HG03460 (cell line): ENCODE data around the gene IP6K3.

ENCODE experiments used
- ATAC-seq: cut with Tn5 transposase; IDR thresholded peaks from one replicate; pipeline ENCODE4 v1.9.1; 2021; ENCODE audit not compliant: unreplicated experiment

The IP6K3 gene

DNA sequence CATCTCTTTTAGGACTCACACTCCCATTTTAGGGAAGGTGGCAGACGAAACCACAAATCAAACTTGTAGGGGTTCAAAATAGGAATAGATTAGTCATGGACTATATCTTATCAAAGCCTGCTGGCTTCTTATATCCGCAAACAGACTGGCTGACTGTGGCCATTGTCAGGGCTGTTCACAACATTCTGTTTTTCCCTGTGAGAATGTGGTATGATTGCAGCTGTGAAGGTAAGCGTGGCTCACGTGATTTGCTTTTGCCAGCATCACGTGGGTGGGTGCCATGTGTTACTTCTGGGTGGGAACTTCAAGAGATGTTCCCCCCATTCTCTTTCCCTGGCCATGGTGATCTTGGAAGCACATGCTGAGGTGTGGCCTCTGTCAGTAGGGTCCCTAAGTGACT, 5.9 kb downstream of the IP6K3 start:
- ATAC-seq, result no peak

DNA sequence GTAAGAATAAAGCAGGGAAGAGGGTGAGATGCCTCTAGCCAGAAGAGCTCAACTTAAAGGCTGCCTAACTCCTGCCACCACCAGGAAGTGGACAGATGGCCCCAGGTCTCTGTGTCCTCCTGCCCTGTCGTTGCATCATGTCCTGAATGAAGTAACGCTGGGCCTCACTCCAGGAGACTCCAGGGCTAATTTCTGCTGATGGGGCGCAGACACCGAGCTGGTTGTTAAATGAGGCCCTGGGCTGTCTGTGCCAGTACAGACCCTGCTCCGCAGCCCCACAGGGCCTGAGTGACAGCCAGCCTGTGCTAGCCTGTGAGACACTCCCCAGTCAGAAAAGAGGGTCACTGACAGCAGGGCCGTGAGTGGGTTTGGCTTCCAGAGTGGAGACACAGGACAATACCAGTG, 6.5 kb downstream of the IP6K3 start:
- no peak for ATAC-seq

DNA sequence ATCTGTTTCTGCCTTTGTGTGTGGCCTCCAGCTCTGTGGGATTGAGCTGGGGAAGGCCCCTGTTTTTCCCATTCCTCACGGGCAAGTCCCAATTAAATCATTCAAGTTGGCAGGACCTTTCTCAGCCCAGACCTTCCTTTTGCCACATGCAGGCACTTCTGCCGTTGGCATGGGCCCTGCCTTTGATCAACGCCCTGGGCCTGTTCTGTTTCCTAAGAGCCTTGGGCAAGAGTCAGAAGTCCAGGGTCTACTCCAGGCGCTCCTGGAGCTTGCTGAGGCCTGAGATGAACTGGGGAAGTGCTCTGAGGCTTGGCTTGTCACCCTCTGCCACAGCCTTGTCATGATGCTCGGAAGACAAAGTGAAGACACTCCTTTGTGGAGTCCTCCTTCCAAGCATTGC, 7.1 kb downstream of the IP6K3 start:
- no peak for ATAC-seq

DNA sequence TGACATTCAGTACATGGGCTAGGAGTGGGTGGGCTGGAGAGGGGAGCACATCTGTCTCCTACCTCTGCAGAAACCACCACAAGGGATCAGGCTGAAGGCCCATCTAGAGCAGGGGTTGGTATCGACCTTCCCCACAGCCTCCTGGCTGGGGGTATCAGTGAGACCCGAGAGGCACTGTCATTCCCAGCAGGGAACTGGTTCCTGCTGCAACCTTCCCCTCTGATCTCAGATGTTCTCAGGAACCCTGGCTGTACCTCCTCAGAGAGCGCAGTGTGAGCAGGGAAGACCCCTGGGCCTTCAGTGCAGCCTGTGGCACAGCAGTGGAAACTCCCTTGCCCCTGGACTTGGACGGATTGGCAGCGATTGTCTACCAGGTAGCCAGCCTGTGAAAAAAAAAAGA, 7.8 kb downstream of the IP6K3 start:
- no peak for ATAC-seq

DNA sequence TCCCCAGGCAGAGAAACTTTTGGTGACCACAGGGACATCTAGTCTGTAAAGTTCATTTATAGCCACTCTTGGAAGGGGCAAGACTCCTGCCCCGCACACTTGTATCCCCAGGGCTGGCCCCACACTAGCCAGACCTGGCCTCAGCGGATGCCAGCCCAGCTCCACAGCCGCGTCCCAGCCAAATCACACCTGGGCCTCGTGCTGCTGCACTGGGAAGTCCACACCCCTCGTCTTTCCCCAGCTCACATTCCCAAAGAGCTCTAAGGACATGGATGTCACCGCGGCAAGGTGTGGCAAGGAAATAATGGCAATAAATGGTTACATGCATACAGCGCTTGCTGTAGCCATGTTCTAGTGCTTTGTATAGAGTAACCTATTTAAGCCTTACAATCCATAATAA, 8.6 kb downstream of the IP6K3 start:
- no peak for ATAC-seq

DNA sequence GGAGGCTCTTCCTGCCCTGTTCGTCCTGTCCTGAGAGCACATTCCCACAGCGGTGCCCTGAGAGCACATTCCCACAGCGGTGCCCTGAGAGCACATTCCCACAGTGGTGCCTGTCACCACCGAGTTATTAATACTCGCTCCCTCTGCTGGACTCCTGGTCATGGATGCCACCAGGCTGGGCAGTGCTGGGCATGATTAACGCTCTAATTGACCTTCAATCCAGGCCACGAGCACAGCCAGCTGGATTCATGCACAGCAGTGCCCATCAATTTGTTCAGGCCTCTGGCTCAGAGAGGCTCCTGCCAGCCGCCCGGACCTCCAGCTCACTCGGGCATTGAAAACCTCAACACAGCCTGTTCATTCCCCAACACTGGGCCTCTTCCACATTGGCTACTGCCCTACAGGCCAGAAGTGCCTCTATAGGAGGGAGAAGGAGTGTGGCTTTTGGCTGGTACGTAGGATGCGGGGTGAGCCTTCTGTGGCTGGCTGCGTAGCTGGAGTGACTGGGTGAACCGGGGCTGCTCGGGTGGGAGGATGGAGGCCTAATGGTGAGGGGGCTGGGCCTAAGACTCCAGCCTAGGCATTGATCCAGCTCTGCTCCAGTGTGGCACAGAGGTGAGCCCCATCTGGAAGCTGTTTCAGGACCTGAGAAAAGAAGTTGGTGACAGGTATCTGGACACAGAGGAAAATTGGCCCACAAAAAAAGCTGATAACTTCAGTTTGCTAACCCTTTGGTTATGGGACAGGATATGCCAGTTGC, 9.3 kb downstream of the IP6K3 start:
- ATAC-seq, result no peak

DNA sequence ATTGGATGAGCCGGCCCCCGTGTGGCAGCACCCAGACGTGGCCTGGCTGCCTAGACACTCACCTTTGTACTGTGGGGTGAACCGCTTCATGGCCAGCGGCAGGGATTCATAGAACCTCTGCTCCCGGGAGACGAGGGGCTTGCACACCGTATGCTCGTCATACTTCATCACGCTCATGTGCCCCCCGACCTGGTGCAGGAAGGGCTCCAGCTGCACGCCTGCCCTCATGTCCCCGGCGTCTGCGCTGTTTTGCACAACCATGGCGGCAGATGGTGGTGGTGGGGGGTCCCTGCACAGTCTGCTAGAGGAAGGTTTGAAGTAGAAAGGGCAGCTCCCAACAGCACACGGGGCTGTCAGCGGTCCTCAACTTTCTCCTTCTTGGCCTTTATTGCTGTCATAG, 11.5 kb downstream of the IP6K3 start:
- no peak for ATAC-seq

DNA sequence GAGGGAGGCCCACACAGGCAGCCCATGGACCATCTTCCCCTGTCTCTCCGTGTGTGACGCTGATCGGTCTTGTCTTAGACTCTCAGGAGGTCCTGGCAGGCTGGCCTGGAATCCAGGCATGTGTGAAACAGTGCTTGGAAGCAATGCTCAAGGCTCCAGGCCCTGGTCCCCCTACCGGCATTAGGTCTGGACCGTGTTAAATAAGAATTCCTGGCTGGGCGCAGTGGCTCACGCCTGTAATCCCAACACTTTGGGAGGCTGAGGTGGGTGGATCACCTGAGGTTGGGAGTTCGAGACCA, 13.0 kb downstream of the IP6K3 start:
- ATAC-seq, result no peak

DNA sequence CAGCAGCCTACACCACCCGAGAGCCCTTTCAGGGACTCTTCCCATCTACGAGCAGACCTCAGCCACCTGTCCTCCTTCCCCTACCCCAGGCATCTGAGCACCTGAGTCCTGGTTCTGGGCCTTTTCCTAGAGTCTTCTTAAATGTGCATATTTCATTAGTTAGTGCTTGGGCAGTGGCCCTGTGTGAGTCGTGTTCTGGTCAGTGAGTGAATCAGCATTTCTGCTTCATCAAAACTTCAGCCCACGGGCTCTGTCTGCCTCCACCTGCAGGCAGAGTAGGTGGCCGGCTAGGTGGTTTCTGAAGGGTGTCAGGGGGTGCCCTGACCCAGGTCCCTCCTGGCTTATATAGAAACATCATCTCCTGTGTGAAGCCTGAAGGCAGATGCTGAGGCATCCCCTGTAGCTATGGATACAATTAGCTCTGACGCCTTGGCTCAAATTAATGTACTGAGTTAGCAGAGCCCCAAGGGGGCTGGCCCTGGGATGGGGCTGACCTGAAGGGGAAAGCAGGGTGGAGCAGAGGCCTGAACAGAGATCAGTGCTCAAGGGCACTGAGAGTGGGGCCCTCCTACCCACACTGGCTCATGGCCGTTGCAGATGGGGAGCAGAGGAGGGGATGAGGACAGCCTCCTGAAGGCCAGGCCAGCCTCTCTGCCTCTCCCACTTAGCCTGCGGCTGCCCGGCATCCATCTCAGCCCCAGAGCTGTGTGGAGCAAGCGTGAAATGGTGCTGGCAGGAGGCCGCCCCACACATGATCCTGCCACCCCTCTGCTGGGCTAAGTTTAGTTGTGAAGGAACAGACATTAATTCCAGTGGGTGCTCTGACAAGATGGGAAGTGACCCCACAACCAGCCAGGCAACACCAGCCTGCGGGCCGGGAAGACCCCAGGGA, 13.6 kb downstream of the IP6K3 start:
- ATAC-seq, result no peak

DNA sequence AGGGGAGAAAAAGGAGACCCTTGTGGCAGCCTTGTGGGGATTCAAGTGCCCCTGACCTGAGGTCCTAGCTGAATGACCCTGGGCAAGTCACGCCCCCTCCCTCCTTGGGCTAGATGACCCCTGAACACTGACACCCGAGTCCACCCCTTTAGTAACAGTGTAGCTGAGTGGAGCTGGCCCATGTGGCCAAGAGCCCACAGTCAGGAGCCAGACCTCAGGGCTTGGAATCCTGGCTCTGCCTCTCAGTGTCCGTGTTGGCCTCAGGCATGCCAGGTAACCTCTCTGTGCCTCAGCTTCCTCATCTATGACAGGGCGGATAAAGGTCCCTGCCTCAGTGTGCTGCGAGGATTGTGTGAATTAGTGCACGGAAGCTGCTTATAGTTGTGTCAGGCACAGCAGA, 14.3 kb downstream of the IP6K3 start:
- ATAC-seq, result no peak

DNA sequence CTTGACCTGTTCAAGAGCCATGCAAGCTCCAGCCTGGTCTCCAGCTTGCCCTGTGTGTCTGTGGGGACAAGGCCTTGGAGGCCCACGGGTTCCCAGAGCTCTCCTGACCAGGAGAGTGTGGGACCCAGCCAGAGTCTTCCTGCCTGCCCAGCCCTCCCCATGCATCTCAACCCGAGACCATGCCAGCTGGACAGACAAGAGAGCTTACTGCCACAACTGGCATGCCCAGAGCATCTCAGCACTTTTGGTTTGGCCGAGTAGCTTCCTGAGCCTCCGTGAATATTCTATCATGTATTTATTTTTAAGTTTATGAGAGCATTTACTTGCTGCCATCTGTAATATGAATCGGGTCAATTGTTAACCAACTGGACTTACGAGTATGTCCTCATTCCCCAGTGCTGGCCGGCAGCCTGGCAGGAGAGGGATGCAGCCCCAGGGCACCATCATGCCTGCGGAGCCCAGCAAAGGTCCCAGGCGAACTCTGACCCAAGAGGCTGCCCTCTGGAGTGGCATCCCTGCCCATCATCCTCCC, 14.9 kb downstream of the IP6K3 start:
- ATAC-seq, result no peak

DNA sequence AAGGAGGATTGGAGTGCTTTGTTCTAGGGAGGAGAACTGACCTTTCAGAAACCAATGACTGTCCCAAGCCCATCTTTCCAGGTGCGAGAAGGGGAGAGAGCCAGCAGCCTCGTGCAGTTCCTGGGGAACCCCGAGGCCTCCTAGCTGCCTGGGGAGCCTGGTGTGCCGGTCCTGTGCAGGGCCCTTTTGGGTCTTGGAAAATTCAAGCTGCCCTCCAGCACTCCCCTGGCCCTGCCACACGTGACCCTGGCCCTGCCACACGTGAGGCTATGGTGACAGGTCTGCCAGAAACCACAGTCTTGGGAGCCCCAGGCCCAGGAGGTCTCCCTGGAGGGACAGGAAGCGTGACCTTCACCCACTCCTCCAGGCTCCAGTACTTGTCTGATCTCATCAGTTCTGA, 15.7 kb downstream of the IP6K3 start:
- ATAC-seq, result no peak

DNA sequence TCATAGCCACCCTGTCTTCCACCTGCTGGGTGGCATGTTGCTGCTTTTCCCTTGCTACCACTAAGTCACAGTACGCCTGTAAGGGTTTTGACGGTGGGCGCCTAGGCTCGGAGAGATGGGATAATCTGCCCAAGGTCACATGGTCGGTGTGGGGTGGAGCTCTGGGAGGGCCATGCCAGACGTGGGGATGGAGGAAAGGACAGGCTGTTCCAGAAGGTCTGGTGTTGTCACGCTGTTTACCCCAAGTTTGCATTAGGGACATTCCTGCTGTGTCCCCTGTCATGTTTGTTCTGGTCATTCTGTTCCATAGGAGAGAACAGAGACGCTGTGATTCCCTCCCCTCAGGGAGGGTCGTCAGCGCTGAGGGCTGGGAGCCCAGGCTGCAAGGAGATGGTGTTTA, 16.1 kb downstream of the IP6K3 start:
- ATAC-seq, result no peak

DNA sequence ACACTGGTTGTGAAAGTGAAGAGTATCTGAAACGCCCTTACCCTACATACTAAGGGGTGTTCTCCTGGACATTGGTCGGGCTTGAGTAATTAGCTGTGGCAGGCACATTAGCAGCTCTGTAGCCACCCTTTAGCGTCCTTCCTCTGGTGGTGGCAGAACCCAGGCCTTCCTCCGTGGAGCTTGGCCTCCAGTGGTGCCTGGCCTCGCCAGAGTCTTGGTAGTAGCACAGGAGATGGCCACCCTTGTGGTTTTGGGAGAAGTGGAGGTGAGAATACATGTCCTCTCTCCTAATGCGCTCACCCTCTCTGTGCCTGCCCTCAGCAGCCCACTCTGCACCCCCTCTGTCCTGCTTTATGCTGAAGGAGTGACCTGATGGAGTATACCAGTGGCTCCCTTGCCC, 17.6 kb downstream of the IP6K3 start:
- no peak for ATAC-seq

DNA sequence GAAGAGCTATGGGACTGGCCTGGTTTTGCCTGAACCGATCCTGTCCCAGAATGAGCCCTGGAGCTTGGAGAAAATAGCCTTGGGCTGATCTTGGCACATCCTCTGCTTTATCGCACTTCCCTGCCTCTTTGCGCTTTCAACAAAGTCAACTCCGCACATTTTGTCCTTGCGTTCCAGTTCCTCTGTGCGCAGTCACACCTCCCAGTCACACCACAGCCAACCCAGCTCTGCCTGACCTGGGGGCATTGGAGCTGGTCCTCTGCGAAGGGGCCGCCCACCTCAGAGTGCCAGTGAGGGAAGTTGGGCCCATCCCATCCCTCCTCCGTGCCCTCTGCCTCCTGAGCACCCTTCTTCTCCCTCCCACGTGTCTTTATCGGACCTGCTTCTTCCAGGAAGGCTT, 18.3 kb downstream of the IP6K3 start:
- ATAC-seq, result no peak

DNA sequence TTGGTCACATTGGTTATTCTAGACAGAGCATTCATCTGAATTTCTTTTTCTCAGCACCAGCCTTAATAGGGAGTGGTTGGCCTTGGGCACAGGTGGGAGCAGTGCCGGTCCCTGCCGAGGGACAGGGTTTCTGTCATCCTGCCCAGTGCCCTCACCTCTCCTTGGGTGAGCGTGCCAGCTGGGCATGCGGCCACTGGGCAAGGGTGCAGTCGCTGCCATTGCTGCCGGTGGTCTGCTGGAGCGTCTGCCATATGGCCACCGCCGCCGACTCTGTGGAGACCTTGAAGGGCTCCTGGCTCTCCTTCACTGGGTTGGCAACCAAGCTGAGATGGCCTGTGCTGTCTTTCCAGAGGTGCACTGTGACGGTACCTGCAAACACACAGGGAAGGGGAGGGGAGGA, 18.8 kb downstream of the IP6K3 start:
- ATAC-seq, result no peak

DNA sequence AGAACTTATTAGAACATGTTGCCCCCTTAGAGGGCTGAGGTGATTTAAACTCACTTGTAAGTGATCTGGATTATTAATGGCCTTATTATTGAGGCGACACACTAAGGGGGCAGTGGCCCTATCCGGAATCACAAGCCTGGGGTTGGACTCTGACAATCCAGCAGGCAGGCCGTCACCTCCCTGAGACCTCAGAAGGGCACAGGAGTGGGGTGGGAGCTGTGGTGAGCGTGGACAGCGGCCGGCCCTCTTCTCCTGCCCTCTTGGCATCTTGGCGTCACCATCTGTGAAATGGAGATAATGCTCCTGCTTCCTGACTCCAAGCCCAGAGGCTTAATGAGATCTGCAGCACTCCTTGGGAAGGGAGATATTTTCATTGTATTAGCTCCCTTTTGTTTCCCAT, 19.6 kb downstream of the IP6K3 start:
- ATAC-seq, result no peak

DNA sequence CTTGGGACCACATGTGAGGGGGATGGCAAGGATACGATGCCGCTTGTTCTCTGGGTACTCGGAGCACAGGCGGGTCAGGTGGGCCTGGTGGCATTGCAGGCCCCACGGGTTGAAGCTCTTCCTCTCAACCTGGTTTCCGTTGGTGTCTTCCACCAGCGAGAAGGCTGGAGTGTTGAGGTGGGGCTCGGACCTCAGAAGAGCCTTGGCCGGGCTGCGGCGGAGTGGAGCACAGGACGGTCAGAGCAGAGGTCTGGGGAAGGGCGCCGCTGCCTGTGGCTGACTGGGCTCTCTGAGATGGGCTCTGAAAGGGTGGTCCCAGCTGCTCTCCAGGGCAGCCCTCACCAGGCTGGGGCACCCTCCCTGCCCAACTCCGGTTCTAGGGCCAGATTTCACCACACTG, 20.0 kb downstream of the IP6K3 start:
- ATAC-seq, result no peak

DNA sequence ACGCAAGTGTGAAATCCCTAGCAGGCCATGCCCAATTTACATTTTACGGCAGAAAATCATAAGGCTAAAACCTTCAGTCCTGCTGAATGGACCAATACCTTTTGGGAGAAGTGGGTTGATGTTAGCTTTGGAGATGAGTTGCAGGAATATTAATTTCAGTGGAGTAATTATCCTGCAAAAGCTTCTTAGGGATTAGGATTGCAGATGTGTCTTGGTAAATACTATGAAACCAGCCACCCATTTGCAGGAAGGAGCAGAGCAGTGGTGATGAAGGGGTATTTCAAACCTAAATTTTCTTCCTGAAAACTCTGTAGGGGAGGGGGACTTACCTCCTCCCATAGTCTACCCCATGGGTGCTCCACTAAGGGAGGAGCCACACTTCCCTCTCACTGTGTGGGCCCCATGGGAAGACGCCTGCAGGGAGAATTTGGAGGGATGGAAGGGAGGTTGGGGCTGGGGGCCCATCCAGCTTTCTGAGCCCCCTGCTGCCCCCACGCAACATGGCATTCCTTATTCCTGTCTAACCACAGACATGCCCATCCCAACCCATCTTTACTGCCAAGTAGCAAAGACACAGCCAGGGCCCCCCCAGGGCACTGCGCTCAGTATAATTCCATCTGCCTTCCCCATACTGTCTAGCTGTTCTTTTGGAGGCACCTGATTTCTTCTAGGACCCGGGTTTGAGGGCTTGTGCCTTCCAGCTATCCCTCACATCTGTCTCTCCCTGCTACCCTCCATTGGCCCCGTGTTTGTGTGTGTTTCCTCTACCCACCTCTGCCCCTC, 20.6 kb downstream of the IP6K3 start:
- ATAC-seq, result no peak

DNA sequence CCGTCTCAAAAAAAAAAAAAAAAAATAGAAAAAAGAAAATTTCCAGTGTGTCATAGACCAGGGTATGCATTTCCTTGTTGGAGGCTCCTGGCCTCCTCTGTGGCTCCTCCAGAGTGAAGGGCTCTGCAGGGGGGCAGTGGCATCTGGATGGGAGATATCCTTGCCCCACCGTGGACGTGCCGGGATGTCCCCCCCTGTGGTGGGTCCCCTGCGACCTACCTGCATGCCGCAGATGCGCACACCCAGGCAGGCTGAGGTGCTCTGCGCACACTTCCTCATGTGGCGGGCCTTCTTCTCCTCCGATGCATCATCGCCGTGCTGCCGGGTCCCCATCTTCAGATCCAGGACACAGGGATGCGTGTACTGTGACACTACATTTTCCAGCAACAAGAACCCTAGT, 21.5 kb downstream of the IP6K3 start:
- no peak for ATAC-seq

DNA sequence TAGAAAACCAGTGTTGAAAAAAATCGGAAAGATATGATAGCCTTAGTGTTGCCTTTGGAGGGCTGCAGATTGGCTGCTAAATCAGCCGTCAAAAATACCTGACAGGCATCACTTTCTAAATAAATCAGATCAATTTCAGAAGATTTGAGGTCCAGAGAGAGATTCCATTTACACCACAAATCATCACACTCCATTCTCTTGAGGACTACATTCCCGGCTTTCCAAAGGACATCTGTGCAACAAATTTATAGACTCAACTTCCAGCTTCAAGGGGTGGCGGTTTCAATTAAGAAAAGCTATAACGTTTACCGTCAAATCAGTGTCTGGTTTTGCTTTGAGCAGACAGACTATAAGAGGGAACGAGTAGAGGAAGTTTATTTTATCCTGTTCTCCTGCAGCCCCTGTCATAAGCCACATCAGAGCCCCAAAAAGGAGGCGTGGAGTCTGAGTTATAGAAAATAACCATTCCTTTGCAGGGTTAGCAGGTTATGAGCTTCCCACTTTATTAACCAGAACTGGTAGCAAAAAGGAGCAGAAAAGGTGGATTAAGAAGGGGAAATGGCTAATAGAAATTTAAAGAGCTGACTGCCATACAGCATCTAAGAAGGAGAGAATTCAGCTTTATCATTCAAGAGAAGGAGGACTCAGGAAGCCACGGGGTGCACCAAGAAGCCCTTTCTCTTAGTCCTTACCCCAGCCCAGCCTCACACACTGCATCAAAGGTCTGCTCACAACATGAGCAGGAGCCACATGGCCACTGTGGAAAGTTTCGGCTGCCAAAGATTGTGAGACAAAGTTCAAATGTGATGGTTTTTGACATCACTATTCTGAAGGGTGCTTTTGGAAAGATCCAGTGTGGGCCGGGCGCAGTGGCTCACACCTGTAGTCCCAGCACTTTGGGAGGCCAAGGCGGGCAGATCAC, 22.3 kb downstream of the IP6K3 start:
- ATAC-seq, result no peak
